ENCODE measurements around the gene PLCXD1.
"Not testable (repeated sequence)": the region's sequence is repeated elsewhere in the genome, so short reads cannot be mapped to it uniquely, and the experiment has no call there.

Gene PLCXD1

DNA sequence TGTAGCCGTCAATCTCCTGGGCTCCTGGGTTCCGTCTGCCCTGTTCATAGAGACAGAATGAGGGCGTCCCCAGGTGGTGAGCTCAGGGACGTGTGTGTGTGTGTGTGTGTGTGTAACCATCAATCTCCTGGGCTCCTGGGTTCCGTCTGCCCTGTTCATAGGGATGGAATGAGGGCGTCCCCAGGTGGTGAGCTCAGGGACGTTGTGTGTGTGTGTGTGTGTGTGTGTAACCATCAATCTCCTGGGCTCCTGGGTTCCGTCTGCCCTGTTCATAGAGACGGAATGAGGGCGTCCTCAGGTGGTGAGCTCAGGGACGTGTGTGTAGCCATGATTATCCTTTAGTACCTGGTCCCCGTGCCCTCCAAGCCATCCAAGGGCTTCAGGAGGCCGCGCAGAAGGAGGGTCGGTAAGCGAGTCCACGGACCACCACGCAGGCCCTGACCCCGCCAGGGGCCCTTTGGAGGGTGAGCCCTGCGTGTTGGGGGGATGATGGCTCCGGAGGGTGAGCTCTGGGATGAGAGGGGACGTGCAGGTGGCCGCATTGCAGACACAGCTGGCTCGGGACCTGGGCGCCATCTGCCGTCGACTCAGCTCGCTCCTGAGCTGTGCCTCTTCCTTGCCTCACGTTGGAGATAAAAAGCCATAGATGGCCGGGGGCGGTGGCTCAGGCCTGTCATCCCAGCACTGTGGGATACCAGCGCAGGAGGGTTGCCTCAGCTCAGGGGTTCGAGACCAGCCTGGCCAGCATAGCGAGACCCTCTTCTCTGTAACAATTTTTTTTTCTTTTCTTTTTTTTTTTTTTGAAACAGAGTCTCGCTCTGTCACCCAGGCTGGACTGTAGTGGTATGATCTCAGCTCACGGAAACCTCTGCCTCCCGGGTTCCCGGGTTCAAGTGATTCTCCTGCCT lies 42.8 kb downstream of the PLCXD1 start:
- Histone ChIP-seq H3K9ac (ENCODE audit: low read depth, low read length) (no peak overlapping the region), H3K27me3 (ENCODE audit: control insufficient read depth, insufficient read depth, low read length) (no peaks in the 10 kb centered on the region), H3K9me3 (ENCODE audit: control insufficient read depth, insufficient read depth, low read length) (no peaks in the 10 kb centered on the region), H3K4me1 (ENCODE audit: control insufficient read depth, insufficient read depth, low read length) (no peaks in the 10 kb centered on the region), H3K27ac (ENCODE audit: low read depth, low read length) (no peak overlapping the region), H3K4me3 (ENCODE audit: low read depth, low read length) (no peak overlapping the region), H3K36me3 (ENCODE audit: control insufficient read depth, insufficient read depth, low read length) (no peaks in the 10 kb centered on the region)

DNA sequence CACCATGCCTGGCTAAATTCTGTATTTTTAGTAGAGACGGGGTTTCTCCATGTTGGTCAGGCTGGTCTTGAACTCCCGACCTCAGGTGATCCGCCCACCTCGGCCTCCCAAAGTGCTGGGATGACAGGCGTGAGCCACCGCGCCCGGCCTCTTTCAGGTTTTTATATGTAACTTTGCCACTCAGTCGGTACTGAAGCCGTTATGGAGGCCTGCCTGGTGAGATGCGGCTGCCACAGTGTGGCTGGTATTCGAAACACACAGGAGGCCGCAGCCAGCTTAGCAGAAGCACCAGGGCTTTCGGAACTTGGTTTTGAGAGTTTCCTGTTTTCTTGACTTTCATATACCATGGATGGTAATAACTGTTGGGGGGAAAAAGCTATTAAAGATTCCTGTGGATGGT lies 43.5 kb downstream of the PLCXD1 start:
- not testable (repeated sequence) for H3K36me3 ChIP-seq (ENCODE audit: control insufficient read depth, insufficient read depth, low read length); H3K4me3 ChIP-seq (ENCODE audit: low read depth, low read length); H3K9ac ChIP-seq (ENCODE audit: low read depth, low read length); H3K27ac ChIP-seq (ENCODE audit: low read depth, low read length); H3K4me1 ChIP-seq (ENCODE audit: control insufficient read depth, insufficient read depth, low read length); H3K27me3 ChIP-seq (ENCODE audit: control insufficient read depth, insufficient read depth, low read length); H3K9me3 ChIP-seq (ENCODE audit: control insufficient read depth, insufficient read depth, low read length)

DNA sequence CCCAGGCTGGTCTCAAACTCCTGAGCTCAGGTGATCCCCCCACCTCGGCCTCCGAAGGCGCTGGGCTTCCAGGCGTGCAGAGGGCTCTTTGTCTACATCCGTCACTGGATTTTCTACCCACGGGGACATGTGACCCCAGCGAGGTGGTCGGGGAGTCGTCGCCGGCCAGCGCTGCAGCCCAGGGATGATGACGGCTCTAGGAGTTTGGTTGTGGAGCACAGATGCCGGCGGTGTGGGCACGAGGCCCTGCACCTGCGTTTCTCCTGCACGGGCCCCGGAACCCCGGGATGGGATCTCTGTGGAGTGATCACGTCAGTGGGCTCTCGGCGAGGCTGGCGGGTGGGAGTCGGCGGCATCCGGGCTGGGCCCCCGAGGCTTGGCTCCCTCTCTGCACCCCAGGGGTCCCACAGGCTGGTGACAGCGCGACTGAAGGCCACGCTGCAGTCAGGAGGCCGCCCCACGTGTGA lies 46.5 kb downstream of the PLCXD1 start:
- Histone ChIP-seq H3K9ac (ENCODE audit: low read depth, low read length) (no peak overlapping the region), H3K4me3 (ENCODE audit: low read depth, low read length) (no peak overlapping the region), H3K9me3 (ENCODE audit: control insufficient read depth, insufficient read depth, low read length) (no peaks in the 10 kb centered on the region), H3K27ac (ENCODE audit: low read depth, low read length) (no peak overlapping the region), H3K4me1 (ENCODE audit: control insufficient read depth, insufficient read depth, low read length) (peaks cover 4% of the 10 kb centered on the region; the same call in 1 of the 2 replicates), H3K36me3 (ENCODE audit: control insufficient read depth, insufficient read depth, low read length) (no peaks in the 10 kb centered on the region), H3K27me3 (ENCODE audit: control insufficient read depth, insufficient read depth, low read length) (no peaks in the 10 kb centered on the region)

DNA sequence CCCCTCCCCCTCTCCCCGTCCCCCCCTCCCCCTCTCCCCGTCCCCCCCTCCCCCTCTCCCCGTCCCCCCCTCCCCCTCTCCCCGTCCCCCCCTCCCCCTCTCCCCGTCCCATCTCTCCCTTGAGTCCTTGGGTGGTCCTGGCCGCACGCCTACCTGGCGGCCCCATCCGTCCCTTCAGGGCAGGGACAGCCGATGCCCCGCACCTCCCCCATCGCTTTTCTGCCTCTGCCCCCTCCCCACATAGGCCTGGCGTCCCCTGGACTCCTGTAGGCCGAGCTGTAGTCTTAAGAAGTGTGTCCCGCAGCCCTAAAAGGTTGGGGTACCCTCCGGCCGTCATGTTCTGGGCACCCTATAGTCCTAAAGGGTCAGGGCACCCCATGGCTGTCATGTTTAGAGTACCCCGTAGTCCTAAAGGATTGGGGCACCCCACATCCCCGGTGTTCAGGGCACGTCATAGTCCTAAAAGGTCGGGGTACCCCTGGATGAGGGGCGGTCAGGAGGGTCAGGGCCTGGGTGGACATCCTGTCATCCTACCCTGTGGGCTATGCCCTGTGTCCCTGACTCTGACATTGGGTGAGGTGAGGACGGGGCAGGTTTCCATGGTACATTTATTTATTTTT lies 48.2 kb downstream of the PLCXD1 start:
- no peaks in the 10 kb centered on the region for H3K27me3 ChIP-seq (ENCODE audit: control insufficient read depth, insufficient read depth, low read length)
- peaks cover 9% of the 10 kb centered on the region; the same call in 1 of the 2 replicates for H3K36me3 ChIP-seq (ENCODE audit: control insufficient read depth, insufficient read depth, low read length)
- no peak overlapping the region for H3K27ac ChIP-seq (ENCODE audit: low read depth, low read length)
- H3K4me1 ChIP-seq (ENCODE audit: control insufficient read depth, insufficient read depth, low read length), result peaks cover 4% of the 10 kb centered on the region; the same call in 1 of the 2 replicates
- no peak overlapping the region for H3K4me3 ChIP-seq (ENCODE audit: low read depth, low read length)
- no peaks in the 10 kb centered on the region for H3K9me3 ChIP-seq (ENCODE audit: control insufficient read depth, insufficient read depth, low read length)
- no peak overlapping the region for H3K9ac ChIP-seq (ENCODE audit: low read depth, low read length)

DNA sequence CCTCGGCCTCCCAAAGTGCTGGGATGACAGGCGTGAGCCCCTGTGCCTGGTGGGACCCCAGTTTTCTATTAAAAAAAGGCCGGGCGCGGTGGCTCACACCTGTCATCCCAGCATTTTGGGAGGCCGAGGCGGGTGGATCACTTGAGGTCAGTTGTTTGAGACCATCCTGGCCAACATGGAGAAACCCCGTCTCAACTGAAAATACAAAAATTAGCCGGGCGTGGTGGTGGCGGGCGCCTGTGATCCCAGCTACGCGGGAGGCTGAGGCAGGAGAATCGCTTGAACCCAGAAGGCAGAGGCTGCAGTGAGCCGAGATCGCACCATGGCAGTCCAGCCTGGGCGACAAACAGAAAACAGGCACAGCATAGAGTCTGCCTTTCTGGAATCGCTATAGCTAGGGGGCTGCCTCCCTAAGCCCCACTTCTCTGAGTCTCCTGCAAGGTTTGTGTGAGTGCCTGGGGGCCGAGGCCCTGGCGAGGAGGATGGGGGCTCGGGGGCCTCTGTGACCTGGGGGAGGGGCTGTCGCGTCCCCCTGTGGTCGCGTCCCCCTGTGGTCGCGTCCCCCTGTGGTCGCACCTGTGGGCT lies 49.1 kb downstream of the PLCXD1 start:
- not testable (repeated sequence) for H3K9me3 ChIP-seq (ENCODE audit: control insufficient read depth, insufficient read depth, low read length); H3K36me3 ChIP-seq (ENCODE audit: control insufficient read depth, insufficient read depth, low read length)

DNA sequence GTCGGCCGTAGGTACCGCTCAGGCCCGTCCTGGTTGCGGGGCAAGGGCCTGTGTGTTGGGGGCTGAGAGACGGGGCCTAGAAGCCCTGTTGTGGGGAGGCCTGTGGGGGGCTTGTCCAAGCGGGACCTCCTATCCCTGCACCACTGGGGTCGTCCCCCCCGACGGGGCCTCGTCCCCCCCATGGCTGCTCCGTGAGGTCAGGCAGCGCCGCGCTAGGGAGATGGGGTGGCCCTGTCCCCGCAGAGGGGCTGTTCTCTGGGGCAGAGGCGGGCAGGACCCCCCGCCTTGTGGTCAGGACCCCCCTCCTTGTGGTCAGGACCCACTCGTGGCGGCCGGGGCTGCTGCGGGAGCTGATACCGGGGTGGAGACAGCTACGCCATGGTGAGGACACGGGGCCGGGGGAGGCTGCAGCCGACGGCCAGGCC lies 49.6 kb downstream of the PLCXD1 start:
- no peaks in the 10 kb centered on the region for H3K27me3 ChIP-seq (ENCODE audit: control insufficient read depth, insufficient read depth, low read length)
- peaks cover 4% of the 10 kb centered on the region; the same call in 1 of the 2 replicates for H3K4me1 ChIP-seq (ENCODE audit: control insufficient read depth, insufficient read depth, low read length)
- no peaks in the 10 kb centered on the region for H3K9me3 ChIP-seq (ENCODE audit: control insufficient read depth, insufficient read depth, low read length)
- H3K4me3 ChIP-seq (ENCODE audit: low read depth, low read length), result peak overlapping the region; percentile 52; the same call in 1 of the 2 replicates
- H3K27ac ChIP-seq (ENCODE audit: low read depth, low read length), result no peak overlapping the region
- peaks cover 13% of the 10 kb centered on the region for H3K36me3 ChIP-seq (ENCODE audit: control insufficient read depth, insufficient read depth, low read length)
- no peak overlapping the region for H3K9ac ChIP-seq (ENCODE audit: low read depth, low read length)

More for the DNA sequence above, 49.1 kb downstream of the PLCXD1 start:
- not testable (repeated sequence) for H3K27me3 ChIP-seq (ENCODE audit: control insufficient read depth, insufficient read depth, low read length); H3K27ac ChIP-seq (ENCODE audit: low read depth, low read length); H3K9ac ChIP-seq (ENCODE audit: low read depth, low read length); H3K4me1 ChIP-seq (ENCODE audit: control insufficient read depth, insufficient read depth, low read length); H3K4me3 ChIP-seq (ENCODE audit: low read depth, low read length)

DNA sequence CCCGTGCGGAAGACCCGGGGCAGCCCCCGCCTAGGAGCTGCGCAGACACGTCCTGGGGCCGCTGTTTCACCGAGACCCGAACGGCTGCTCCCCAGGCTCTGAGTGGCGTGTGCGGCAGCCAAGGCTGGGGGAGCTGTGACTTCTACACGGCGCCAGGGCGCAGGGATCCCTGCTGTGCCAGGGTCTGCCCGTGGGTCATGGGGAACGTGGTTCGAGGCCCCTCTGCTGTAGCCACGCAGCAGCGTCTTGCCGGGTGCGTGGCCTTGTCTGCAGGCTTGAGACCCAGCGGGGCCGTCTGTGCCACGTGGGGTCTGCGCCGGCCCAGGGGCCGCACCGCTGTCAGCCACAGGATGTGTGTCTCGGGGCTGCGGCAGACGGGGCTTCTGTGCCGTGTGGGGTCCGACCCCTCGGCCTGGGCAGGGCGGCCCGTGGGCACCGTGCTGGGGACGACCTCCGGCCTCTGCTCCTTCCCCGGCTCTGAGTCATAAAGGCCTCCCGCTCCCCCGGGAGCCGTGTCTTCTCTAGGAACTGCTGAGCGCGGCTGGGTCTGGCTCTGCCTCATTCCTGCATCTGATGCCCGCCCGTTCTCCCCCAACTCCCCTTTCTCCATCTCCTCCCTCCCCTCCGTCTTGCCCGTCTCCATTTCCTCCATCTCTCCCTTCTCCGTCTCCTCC lies 50.1 kb downstream of the PLCXD1 start:
- Histone ChIP-seq H3K4me3 (ENCODE audit: low read depth, low read length) (peak overlapping the region; percentile 52), H3K36me3 (ENCODE audit: control insufficient read depth, insufficient read depth, low read length) (peaks cover 16% of the 10 kb centered on the region), H3K9ac (ENCODE audit: low read depth, low read length) (peak overlapping the region; percentile 22), H3K9me3 (ENCODE audit: control insufficient read depth, insufficient read depth, low read length) (no peaks in the 10 kb centered on the region), H3K27ac (ENCODE audit: low read depth, low read length) (no peak overlapping the region), H3K27me3 (ENCODE audit: control insufficient read depth, insufficient read depth, low read length) (no peaks in the 10 kb centered on the region), H3K4me1 (ENCODE audit: control insufficient read depth, insufficient read depth, low read length) (peaks cover 4% of the 10 kb centered on the region; the same call in 1 of the 2 replicates)

DNA sequence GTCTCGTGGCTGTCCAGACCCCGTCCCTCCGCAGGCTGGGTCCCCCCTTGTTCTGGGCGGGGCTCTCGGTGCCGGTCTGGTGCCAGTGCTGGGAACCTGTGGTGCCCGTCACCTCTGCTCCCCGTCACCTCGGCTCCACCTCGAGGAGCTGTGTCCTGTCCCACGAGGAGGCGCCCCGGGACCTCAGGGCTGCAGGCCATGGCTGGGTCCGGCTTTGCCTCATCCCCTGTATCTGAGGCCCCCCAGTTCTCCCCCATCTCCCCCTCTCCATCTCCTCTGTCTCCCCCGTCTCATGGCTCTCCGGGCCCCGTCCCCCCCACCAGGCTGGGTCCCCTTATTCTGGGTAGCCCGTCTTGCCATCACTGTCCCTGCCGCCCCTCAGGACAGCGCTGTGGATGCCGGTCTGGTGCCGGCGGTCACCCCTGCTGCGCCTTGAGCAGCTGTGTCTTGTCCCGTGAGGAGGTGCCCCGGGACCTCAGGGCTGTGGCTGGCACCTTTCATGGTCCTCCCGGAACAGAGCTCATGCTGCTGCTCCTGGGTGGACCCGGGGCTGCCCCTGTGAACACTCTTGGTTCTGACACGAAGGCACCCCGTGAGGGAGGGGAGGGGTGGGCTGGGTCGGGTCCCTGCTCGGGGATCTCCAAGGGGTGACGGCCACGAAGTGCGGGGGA lies 50.8 kb downstream of the PLCXD1 start:
- peak overlapping the region; percentile 52 for H3K4me3 ChIP-seq (ENCODE audit: low read depth, low read length)
- peaks cover 4% of the 10 kb centered on the region; the same call in 1 of the 2 replicates for H3K4me1 ChIP-seq (ENCODE audit: control insufficient read depth, insufficient read depth, low read length)
- peak overlapping the region; percentile 22; the same call in 1 of the 2 replicates for H3K9ac ChIP-seq (ENCODE audit: low read depth, low read length)
- H3K36me3 ChIP-seq (ENCODE audit: control insufficient read depth, insufficient read depth, low read length), result peaks cover 21% of the 10 kb centered on the region
- H3K27me3 ChIP-seq (ENCODE audit: control insufficient read depth, insufficient read depth, low read length), result no peaks in the 10 kb centered on the region
- H3K27ac ChIP-seq (ENCODE audit: low read depth, low read length), result no peak overlapping the region
- no peaks in the 10 kb centered on the region for H3K9me3 ChIP-seq (ENCODE audit: control insufficient read depth, insufficient read depth, low read length)

DNA sequence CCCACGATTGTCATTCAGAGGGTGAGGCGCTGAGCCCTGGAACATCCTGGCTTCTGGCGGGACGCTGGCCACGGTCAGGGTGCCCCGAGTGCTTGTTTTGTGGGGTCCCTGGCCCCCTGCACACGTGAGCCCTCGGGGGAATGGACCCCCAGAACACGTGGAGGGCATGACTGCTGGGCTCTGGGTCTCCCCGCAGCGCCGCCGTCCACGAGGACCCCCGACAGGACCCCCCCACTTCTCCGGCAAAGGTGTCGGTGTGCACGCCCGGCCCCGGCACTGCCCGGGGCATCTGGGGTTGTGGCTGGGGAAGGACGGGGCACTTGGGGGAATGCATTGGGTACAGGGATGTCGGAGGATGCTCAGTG lies 51.3 kb downstream of the PLCXD1 start:
- Histone ChIP-seq H3K4me1 (ENCODE audit: control insufficient read depth, insufficient read depth, low read length) (peaks cover 4% of the 10 kb centered on the region; the same call in 1 of the 2 replicates), H3K36me3 (ENCODE audit: control insufficient read depth, insufficient read depth, low read length) (peaks cover 24% of the 10 kb centered on the region), H3K27ac (ENCODE audit: low read depth, low read length) (no peak overlapping the region), H3K4me3 (ENCODE audit: low read depth, low read length) (no peak overlapping the region), H3K27me3 (ENCODE audit: control insufficient read depth, insufficient read depth, low read length) (no peaks in the 10 kb centered on the region), H3K9me3 (ENCODE audit: control insufficient read depth, insufficient read depth, low read length) (no peaks in the 10 kb centered on the region), H3K9ac (ENCODE audit: low read depth, low read length) (no peak overlapping the region)

DNA sequence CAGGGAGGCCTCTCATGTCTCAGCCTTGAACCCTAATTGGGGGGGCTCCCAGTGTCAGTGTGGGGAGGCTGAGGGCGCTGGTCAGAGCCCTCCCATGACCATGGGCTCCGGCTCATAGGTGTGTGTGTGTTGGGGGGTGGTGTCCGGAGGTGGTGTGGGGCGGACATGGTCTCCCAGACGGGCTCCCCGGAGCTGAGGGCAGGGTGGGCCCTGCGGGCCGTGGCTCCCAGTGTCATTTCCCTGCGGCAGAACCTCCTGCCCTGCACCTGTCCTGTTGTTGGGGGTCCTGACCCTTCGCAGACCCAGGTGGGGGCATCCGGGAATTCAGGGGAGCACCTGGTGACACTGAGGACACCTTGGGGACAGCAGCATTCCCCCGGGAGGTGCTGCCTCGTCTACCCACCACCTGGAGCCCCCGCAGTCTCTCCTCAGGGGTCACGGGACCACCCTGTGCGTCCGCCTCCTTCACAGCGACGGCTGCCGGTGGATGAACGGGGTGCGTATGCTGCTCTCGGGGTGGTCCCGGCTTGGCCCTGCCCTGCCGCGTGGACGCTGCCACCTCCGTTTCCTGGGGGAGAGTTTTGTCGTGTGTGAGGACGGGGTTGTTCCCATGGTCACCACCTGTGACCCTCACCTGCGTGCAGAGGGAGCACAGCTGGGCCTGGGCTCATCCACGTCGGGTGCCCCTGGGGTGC lies 51.9 kb downstream of the PLCXD1 start:
- peaks cover 4% of the 10 kb centered on the region; the same call in 1 of the 2 replicates for H3K4me1 ChIP-seq (ENCODE audit: control insufficient read depth, insufficient read depth, low read length)
- peaks cover 30% of the 10 kb centered on the region for H3K36me3 ChIP-seq (ENCODE audit: control insufficient read depth, insufficient read depth, low read length)
- no peaks in the 10 kb centered on the region for H3K9me3 ChIP-seq (ENCODE audit: control insufficient read depth, insufficient read depth, low read length)
- no peak overlapping the region for H3K27ac ChIP-seq (ENCODE audit: low read depth, low read length)
- H3K4me3 ChIP-seq (ENCODE audit: low read depth, low read length), result no peak overlapping the region
- H3K9ac ChIP-seq (ENCODE audit: low read depth, low read length), result no peak overlapping the region
- H3K27me3 ChIP-seq (ENCODE audit: control insufficient read depth, insufficient read depth, low read length), result no peaks in the 10 kb centered on the region

Measured in HUES48 (cell line).